H1 (cell line): Measurements from ENCODE around the gene ELOVL1. TPM values are rescaled to one million over a fixed set of nuclear protein-coding genes. Genes with fewer than 3 reads are reported as not detected.

Experiments
- ASH2L ChIP-seq: fragments of 200-600, 300-600 bp; sonication (generic); IDR thresholded peaks from one replicate; pipeline ENCODE4 v1.7.1; 2017; ENCODE audit warnings: low read length
- BRCA1 ChIP-seq: IDR thresholded peaks from 2 replicates; pipeline ENCODE4 v1.6.1; 2012; ENCODE audit warnings: low read depth, low read length, improper control_type of control experiment
- CHD7 ChIP-seq: fragments of 300-600 bp; sonication (generic); IDR thresholded peaks from 2 replicates; pipeline ENCODE4 v1.7.1; 2012; ENCODE audit warnings: low read length, moderate library complexity, mild to moderate bottlenecking, inconsistent platforms; ENCODE audit not compliant: insufficient replicate concordance
- GABPA ChIP-seq: IDR thresholded peaks from 2 replicates; pipeline ENCODE4 v1.6.1; 2011; ENCODE audit warnings: mild to moderate bottlenecking, low read length, moderate library complexity, borderline replicate concordance; ENCODE audit not compliant: insufficient read depth
- JUND ChIP-seq: IDR thresholded peaks from 2 replicates; pipeline ENCODE4 v1.6.1; 2011; ENCODE audit warnings: mild to moderate bottlenecking, improper control_type of control experiment, low read length
- MAFK ChIP-seq: IDR thresholded peaks from 2 replicates; pipeline ENCODE4 v1.6.1; 2012; ENCODE audit warnings: low read depth, mild to moderate bottlenecking, improper control_type of control experiment, low read length
- MAX ChIP-seq: IDR thresholded peaks from 2 replicates; pipeline ENCODE4 v1.6.1; 2012; ENCODE audit warnings: inconsistent platforms
- SP2 ChIP-seq: IDR thresholded peaks from 2 replicates; pipeline ENCODE4 v1.6.1; 2012; ENCODE audit warnings: mild to moderate bottlenecking, low read length, inconsistent platforms
- polyA plus RNA-seq, 7 experiments: library from polyadenylated mRNA; depleted of rRNA in 3 of 7; stranded (reverse) in 5 of 7; unstranded in 2 of 7; fragments of >200 nt in 5 of 7; fragments of 200-250 nt in 2 of 7; gene quantifications; 1 replicate in 5 of 7; 2 replicates in 1 of 7; 4 replicates in 1 of 7; pipeline versions ENCODE4 v1.2.1 to v1.2.3, GENCODE V29; 2011 to 2013; ENCODE audit warnings: missing spikeins in 2 of 7, mixed read lengths in 2 of 7
- total RNA-seq: library from RNA; stranded (reverse); fragmentation: NEBNext Ultra II Directional; extraction: Animal tissue kit (Norgen Biotek cat#: 25700); gene quantifications from 2 replicates; pipeline ENCODE4 v1.2.1, GENCODE V29; 2021

The ELOVL1 gene
- total and polyA plus RNA-seq, 2 of the 8 experiments (the other 6 are each of a cell fraction or from before 2014, with no cell fraction given) = 28.5 to 68.1 TPM

GRCh38 chr1:43318831-43319230 lies 49.0 kb downstream of the ELOVL1 start (continued):
- TF ChIP-seq CHD7 (no peak), ASH2L (no peak), GABPA (no peak), MAX (no peak), MAFK (no peak), JUND (no peak), BRCA1 (no peak), SP2 (no peak)
